CD14-positive monocyte (primary cell): ENCODE data around the gene ELP1. TPM values are rescaled to one million over a fixed set of nuclear protein-coding genes. Genes with fewer than 3 reads are reported as not detected.

Source experiments
- DNase-seq, 3 donors: peaks; one replicate each; pipeline ENCODE4 v3.0.0-alpha.2; 2011 to 2022
- H2AFZ ChIP-seq: 2 replicates; pipeline ENCODE4 v1.6.0; 2012; ENCODE audit warnings: mild to moderate bottlenecking, low read depth, low read length, inconsistent platforms; ENCODE audit not compliant: insufficient read depth, poor library complexity, severe bottlenecking
- H3K27ac ChIP-seq, 2 donors: 1 replicate in 1 of 2; 2 replicates in 1 of 2; pipeline ENCODE4 v1.5.1; 2012 to 2013; ENCODE audit warnings: low read length in 2 of 2, control low read depth in 1 of 2, inconsistent platforms in 1 of 2, low read depth in 1 of 2, mild to moderate bottlenecking in 1 of 2
- H3K27me3 ChIP-seq, 2 donors: one replicate each; pipeline versions ENCODE4 v1.6.0 to v1.6.1; 2011 to 2013; ENCODE audit warnings: low read length in 2 of 2; ENCODE audit not compliant: control insufficient read depth in 2 of 2, insufficient read depth in 2 of 2
- H3K36me3 ChIP-seq, 2 donors: replicated peaks in 1 of 2; 1 replicate in 1 of 2; 2 replicates in 1 of 2; pipeline versions ENCODE4 v1.5.1 to v1.6.1; 2012 to 2013; ENCODE audit warnings: low read length in 2 of 2, control low read depth in 1 of 2, inconsistent platforms in 1 of 2, mild to moderate bottlenecking in 1 of 2; ENCODE audit not compliant: insufficient read depth in 2 of 2, control insufficient read depth in 1 of 2
- H3K4me1 ChIP-seq, 2 donors: 1 replicate in 1 of 2; 2 replicates in 1 of 2; pipeline versions ENCODE4 v1.5.1 to v1.6.1; 2012 to 2013; ENCODE audit warnings: low read length in 2 of 2, control low read depth in 1 of 2, inconsistent platforms in 1 of 2, mild to moderate bottlenecking in 1 of 2, moderate library complexity in 1 of 2; ENCODE audit not compliant: insufficient read depth in 2 of 2, control insufficient read depth in 1 of 2
- H3K4me2 ChIP-seq: replicated peaks from 2 replicates; pipeline ENCODE3; 2012; ENCODE audit warnings: low read length, moderate library complexity, mild to moderate bottlenecking; ENCODE audit not compliant: poor library complexity, severe bottlenecking; ENCODE audit errors: extremely low read depth
- H3K4me3 ChIP-seq, 3 experiments: fragments of 200-600 bp in 1 of 3; sonication (generic) in 1 of 3; replicated peaks in 1 of 3; 1 replicate in 2 of 3; 2 replicates in 1 of 3; pipeline ENCODE4 v1.5.1; 2011 to 2013; ENCODE audit warnings: low read length in 3 of 3, mild to moderate bottlenecking in 3 of 3, control low read depth in 2 of 3, low read depth in 2 of 3, inconsistent platforms in 1 of 3, moderate library complexity in 1 of 3
- H3K79me2 ChIP-seq: 2 replicates; pipeline ENCODE4 v1.6.0; 2012; ENCODE audit warnings: mild to moderate bottlenecking, control low read depth, inconsistent platforms, low read length, moderate library complexity; ENCODE audit not compliant: insufficient read depth
- H3K9ac ChIP-seq: 2 replicates; pipeline ENCODE4 v1.6.0; 2017; ENCODE audit warnings: low read length, mild to moderate bottlenecking; ENCODE audit not compliant: insufficient read depth, poor library complexity, severe bottlenecking
- H3K9me3 ChIP-seq, 2 donors: replicated peaks in 1 of 2; 1 replicate in 1 of 2; 2 replicates in 1 of 2; pipeline versions ENCODE4 v1.5.1 to v1.6.1; 2012 to 2013; ENCODE audit warnings: low read length in 2 of 2, control low read depth in 1 of 2; ENCODE audit not compliant: control insufficient read depth in 1 of 2, insufficient read depth in 1 of 2
- H4K20me1 ChIP-seq: 2 replicates; pipeline ENCODE4 v1.6.0; 2012; ENCODE audit warnings: mild to moderate bottlenecking, low read length, control low read depth, moderate library complexity; ENCODE audit not compliant: insufficient read depth
- H3K27ac Mint-ChIP-seq, 7 donors: one replicate each; pipeline ENCODE4 v1.8.0; 2020; ENCODE audit warnings: mild to moderate bottlenecking in 7 of 7, mixed read lengths in 7 of 7, moderate library complexity in 6 of 7, inconsistent platforms in 2 of 7
- H3K27me3 Mint-ChIP-seq, 3 donors: one replicate each; pipeline ENCODE4 v1.8.0; 2021 to 2022; ENCODE audit warnings: low read depth in 3 of 3, mild to moderate bottlenecking in 3 of 3, mixed read lengths in 3 of 3, moderate library complexity in 3 of 3, inconsistent platforms in 1 of 3
- H3K36me3 Mint-ChIP-seq, 2 donors: one replicate each; pipeline ENCODE4 v1.8.0; 2020; ENCODE audit warnings: mixed read lengths in 2 of 2, inconsistent platforms in 1 of 2, mild to moderate bottlenecking in 1 of 2
- H3K4me1 Mint-ChIP-seq: one replicate; pipeline ENCODE4 v1.8.0; 2020; ENCODE audit warnings: mild to moderate bottlenecking, mixed read lengths
- H3K4me3 Mint-ChIP-seq, 2 donors: one replicate each; pipeline ENCODE4 v1.8.0; 2020; ENCODE audit warnings: mild to moderate bottlenecking in 2 of 2, mixed read lengths in 2 of 2, moderate library complexity in 1 of 2
- H3K9me3 Mint-ChIP-seq, 7 donors: one replicate each; pipeline ENCODE4 v1.8.0; 2020 to 2022; ENCODE audit warnings: mixed read lengths in 7 of 7, mild to moderate bottlenecking in 6 of 7, moderate library complexity in 6 of 7, inconsistent platforms in 2 of 7
- CTCF ChIP-seq: fragments of 200-600 bp; IDR thresholded peaks from one replicate; pipeline ENCODE4 v1.8.0; 2022; ENCODE audit warnings: antibody characterized with exemption, mild to moderate bottlenecking
- WGBS: methylation state at CpG from one replicate; pipeline ENCODE4 v1.1.5; 2013; ENCODE audit warnings: missing lambda C conversion rate; ENCODE audit not compliant: insufficient coverage; 5-methylcytosine and 5-hydroxymethylcytosine counted together
- intact Hi-C, 2 donors: fragments of 100-400 bp; cut with micrococcal nuclease; formaldehyde crosslinking; loops; one replicate each; pipeline versions ENCODE4 v1.15.0 to v1.15.1; 2023
- polyA plus RNA-seq, 3 donors: library from polyadenylated mRNA; depleted of rRNA in 1 of 3; unstranded in 2 of 3; stranded (reverse) in 1 of 3; fragments of 300-500 nt in 2 of 3; fragments of >200 nt in 1 of 3; fragmentation: Illumina TruSeq in 2 of 3; gene quantifications; 1 replicate in 2 of 3; 2 replicates in 1 of 3; pipeline ENCODE4 v1.2.3, GENCODE V29; 2012 to 2021

Gene ELP1
- polyA plus RNA-seq, 3 donors: 7.9 to 12.2 (median 11.1) TPM

GRCh38 chr9:108950168-108950567, 16.2 kb upstream of the ELP1 start:
- Histone ChIP-seq H3K9ac (no peak overlapping the region), H3K27me3 (no peaks in the 10 kb centered on the region), H3K4me1 (no peaks in the 10 kb centered on the region), H3K4me3 (no peak overlapping the region), H3K4me2 (no peak overlapping the region), H3K79me2 (no peaks in the 10 kb centered on the region), H2AFZ (no peak overlapping the region), H3K27ac (no peak overlapping the region), H3K36me3 (no peaks in the 10 kb centered on the region), H4K20me1 (no peaks in the 10 kb centered on the region), H3K9me3 (no peaks in the 10 kb centered on the region)
- Mint-ChIP-seq H3K27ac (no peak overlapping the region), H3K9me3 (no peaks in the 10 kb centered on the region), H3K27me3 (no peaks in the 10 kb centered on the region), H3K36me3 (peaks cover 3 to 10% of the 10 kb centered on the region in 2 donors), H3K4me1 (no peaks in the 10 kb centered on the region), H3K4me3 (no peak overlapping the region)
- no peak for TF ChIP-seq CTCF
- intact Hi-C loops: loop anchor here in 1 of 2 donors (5.0 kb wide), 1 partner anchor 1528 kb away; no protein-coding TSS in a partner anchor
- no peak for DNase-seq
- no CpG with 5 or more reads among the region's 1 CpG for WGBS

GRCh38 chr9:108939975-108940374, 6.1 kb upstream of the ELP1 start:
- no peak overlapping the region for H3K4me3 Mint-ChIP-seq
- H3K9me3 ChIP-seq: no peaks in the 10 kb centered on the region
- no peak for TF ChIP-seq CTCF
- peaks cover 9% of the 10 kb centered on the region for H3K4me1 Mint-ChIP-seq
- no peak overlapping the region for H3K4me2 ChIP-seq
- no peak overlapping the region for H3K9ac ChIP-seq
- no peaks in the 10 kb centered on the region for H4K20me1 ChIP-seq
- peaks cover 34 to 41% of the 10 kb centered on the region in 2 donors for H3K36me3 Mint-ChIP-seq
- H3K4me1 ChIP-seq: peaks cover 4 to 6% of the 10 kb centered on the region in 2 donors
- H3K27me3 Mint-ChIP-seq: no peaks in the 10 kb centered on the region
- no peak for DNase-seq
- intact Hi-C loops: loop anchor here in 1 of 2 donors (10.0 kb wide), 1 partner anchor 185 kb away; no protein-coding TSS in a partner anchor
- peaks cover 25 to 53% of the 10 kb centered on the region in 2 donors for H3K36me3 ChIP-seq
- peaks cover 15% of the 10 kb centered on the region for H3K79me2 ChIP-seq
- no peaks in the 10 kb centered on the region for H3K9me3 Mint-ChIP-seq
- 100% methylated on average over 1 of the region's 4 CpGs for WGBS
- H3K27ac Mint-ChIP-seq: no peak overlapping the region
- no peaks in the 10 kb centered on the region for H3K27me3 ChIP-seq
- H3K27ac ChIP-seq: no peak overlapping the region
- H3K4me3 ChIP-seq: no peak overlapping the region
- no peak overlapping the region for H2AFZ ChIP-seq
